ENCODE results near the gene FKBP1B. TPM values are rescaled to one million over a fixed set of nuclear protein-coding genes. Genes with fewer than 3 reads are reported as not detected.

The FKBP1B gene
- total RNA-seq, 2 experiments from 2014 or later, result 0.47 TPM; not detected in 1

GRCh38 chr2:24065341-24065740 is 15.8 kb downstream of the FKBP1B start:
- H3K4me3 ChIP-seq (ENCODE audit: low read length), result no peak overlapping the region
- no peaks in the 10 kb centered on the region for H3K9me3 ChIP-seq (ENCODE audit: control insufficient read depth in 1 of 2, insufficient read depth in 1 of 2, low read length in 2 of 2)
- no peaks in the 10 kb centered on the region for H3K4me1 ChIP-seq (ENCODE audit: insufficient read depth, low read length)
- H3K36me3 ChIP-seq (ENCODE audit: insufficient read depth, low read length), result peaks cover 33% of the 10 kb centered on the region
- no peak for ATAC-seq (ENCODE audit: poor library complexity)
- intact Hi-C loops (cut with DNase I, micrococcal nuclease), result no loop called here
- no peak overlapping the region for H3K4me3 Mint-ChIP-seq
- no peaks in the 10 kb centered on the region for H3K27me3 Mint-ChIP-seq
- H3K4me1 Mint-ChIP-seq (ENCODE audit: low read depth), result no peaks in the 10 kb centered on the region
- H3K27me3 ChIP-seq (ENCODE audit: control insufficient read depth in 1 of 2, insufficient read depth in 2 of 2, low read length in 2 of 2), result no peaks in the 10 kb centered on the region
- H3K27ac Mint-ChIP-seq, result no peak overlapping the region
- TF ChIP-seq, protein P1, sequence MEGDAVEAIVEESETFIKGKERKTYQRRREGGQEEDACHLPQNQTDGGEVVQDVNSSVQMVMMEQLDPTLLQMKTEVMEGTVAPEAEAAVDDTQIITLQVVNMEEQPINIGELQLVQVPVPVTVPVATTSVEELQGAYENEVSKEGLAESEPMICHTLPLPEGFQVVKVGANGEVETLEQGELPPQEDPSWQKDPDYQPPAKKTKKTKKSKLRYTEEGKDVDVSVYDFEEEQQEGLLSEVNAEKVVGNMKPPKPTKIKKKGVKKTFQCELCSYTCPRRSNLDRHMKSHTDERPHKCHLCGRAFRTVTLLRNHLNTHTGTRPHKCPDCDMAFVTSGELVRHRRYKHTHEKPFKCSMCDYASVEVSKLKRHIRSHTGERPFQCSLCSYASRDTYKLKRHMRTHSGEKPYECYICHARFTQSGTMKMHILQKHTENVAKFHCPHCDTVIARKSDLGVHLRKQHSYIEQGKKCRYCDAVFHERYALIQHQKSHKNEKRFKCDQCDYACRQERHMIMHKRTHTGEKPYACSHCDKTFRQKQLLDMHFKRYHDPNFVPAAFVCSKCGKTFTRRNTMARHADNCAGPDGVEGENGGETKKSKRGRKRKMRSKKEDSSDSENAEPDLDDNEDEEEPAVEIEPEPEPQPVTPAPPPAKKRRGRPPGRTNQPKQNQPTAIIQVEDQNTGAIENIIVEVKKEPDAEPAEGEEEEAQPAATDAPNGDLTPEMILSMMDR (IDR thresholded peaks at IDR 0.05), result no peak
- peaks cover 53% of the 10 kb centered on the region for H3K36me3 Mint-ChIP-seq (ENCODE audit: low read depth)
- DNase-seq, result no peak
- CTCF ChIA-PET, result no interaction called here
- H3K9me3 Mint-ChIP-seq, result no peaks in the 10 kb centered on the region
- no peak overlapping the region for H3K27ac ChIP-seq (ENCODE audit: low read depth in 1 of 2, low read length in 2 of 2)
- POLR2A ChIA-PET, result interaction anchor here (1.1 kb wide), 1 partner anchor 18 kb away, joined by 3 read pairs; the partner anchor contains the start of gene WDCP

- Mint-ChIP-seq H3K4me1 (ENCODE audit: low read depth) (peaks cover 34% of the 10 kb centered on the region), H3K4me3 (peak overlapping the region; percentile 52), H3K27ac (no peak overlapping the region), H3K36me3 (ENCODE audit: low read depth) (peaks cover 80% of the 10 kb centered on the region), H3K9me3 (no peaks in the 10 kb centered on the region), H3K27me3 (no peaks in the 10 kb centered on the region)
- ChIA-PET CTCF (no interaction called here), POLR2A (no interaction called here)
- Histone ChIP-seq H3K27me3 (ENCODE audit: control insufficient read depth in 1 of 2, insufficient read depth in 2 of 2, low read length in 2 of 2) (no peaks in the 10 kb centered on the region), H3K4me1 (ENCODE audit: insufficient read depth, low read length) (peaks cover 21% of the 10 kb centered on the region), H3K4me3 (ENCODE audit: low read length) (no peak overlapping the region), H3K36me3 (ENCODE audit: insufficient read depth, low read length) (peaks cover 47% of the 10 kb centered on the region), H3K27ac (ENCODE audit: low read depth in 1 of 2, low read length in 2 of 2) (no peak overlapping the region), H3K9me3 (ENCODE audit: control insufficient read depth in 1 of 2, insufficient read depth in 1 of 2, low read length in 2 of 2) (no peaks in the 10 kb centered on the region)
- TF ChIP-seq, protein P1 (IDR thresholded peaks at IDR 0.05), result no peak
- ATAC-seq (ENCODE audit: poor library complexity) (no peak), DNase-seq (no peak)
- intact Hi-C loops (cut with DNase I, micrococcal nuclease), result loop anchor here in 1 of 2 experiments (10.0 kb wide), 2 partner anchors 423 to 1963 kb away; partner anchors contain the start of genes NCOA1 and RAB10
These were observed 22.7 kb downstream of the FKBP1B start for GRCh38 chr2:24072259-24072658.

GRCh38 chr2:24073816-24074215 is 24.3 kb downstream of the FKBP1B start:
- no peaks in the 10 kb centered on the region for H3K27me3 Mint-ChIP-seq
- CTCF ChIA-PET, result interaction anchor here (1.4 to 1.6 kb wide), 3 partner anchors 11 to 249 kb away, joined by 3 to 11 read pairs (median 9); partner anchors contain the start of genes ATAD2B and TP53I3
- no peak for DNase-seq
- POLR2A ChIA-PET, result interaction anchor here (0.8 to 1.0 kb wide), 2 partner anchors 27 to 147 kb away, joined by 3 to 6 read pairs; partner anchors contain the start of genes ATAD2B and WDCP
- no peaks in the 10 kb centered on the region for H3K27me3 ChIP-seq (ENCODE audit: control insufficient read depth in 1 of 2, insufficient read depth in 2 of 2, low read length in 2 of 2)
- H3K4me1 ChIP-seq (ENCODE audit: insufficient read depth, low read length), result peaks cover 27% of the 10 kb centered on the region
- no peak overlapping the region for H3K4me3 ChIP-seq (ENCODE audit: low read length)
- H3K4me3 Mint-ChIP-seq, result peak overlapping the region; percentile 46
- H3K9me3 Mint-ChIP-seq, result no peaks in the 10 kb centered on the region
- H3K4me1 Mint-ChIP-seq (ENCODE audit: low read depth), result peaks cover 41% of the 10 kb centered on the region
- H3K36me3 ChIP-seq (ENCODE audit: insufficient read depth, low read length), result peaks cover 37% of the 10 kb centered on the region
- TF ChIP-seq, protein P1 (IDR thresholded peaks at IDR 0.05), result no peak
- peaks cover 64% of the 10 kb centered on the region for H3K36me3 Mint-ChIP-seq (ENCODE audit: low read depth)
- no peak for ATAC-seq (ENCODE audit: poor library complexity)
- no peaks in the 10 kb centered on the region for H3K9me3 ChIP-seq (ENCODE audit: control insufficient read depth in 1 of 2, insufficient read depth in 1 of 2, low read length in 2 of 2)
- peak overlapping the region; percentile 45 for H3K27ac Mint-ChIP-seq
- H3K27ac ChIP-seq (ENCODE audit: low read depth in 1 of 2, low read length in 2 of 2), result no peak overlapping the region
- intact Hi-C loops (cut with DNase I, micrococcal nuclease), result loop anchor here in 1 of 2 experiments (10.0 kb wide), 2 partner anchors 421 to 1961 kb away; partner anchors contain the start of genes NCOA1 and RAB10
